HCT116 (cell line): ENCODE data around the gene CRMP1. TPM values are rescaled to one million over a fixed set of nuclear protein-coding genes. Genes with fewer than 3 reads are reported as not detected.

Experiments used
- ATAC-seq: fragments of 200-7000 bp; cut with Tn5 transposase; 2 replicates; pipeline ENCODE4 v1.9.1; 2020; ENCODE audit warnings: mild to moderate bottlenecking, moderate library complexity
- BruUV-seq: library from RNA; stranded (reverse); fragments of 400-500 nt; replicated peaks from 2 replicates; lab custom pipeline; 2021; lab: Mats Ljungman, UMichigan
- CTCF ChIA-PET: fragments of 300-600 bp; sonication (Branson Sonifier 250); formaldehyde crosslinking; loops from one replicate; lab custom pipeline; 2021; ENCODE audit warnings: antibody characterized with exemption; lab: Charles Lee
- POLR2A ChIA-PET: fragments of 300-600, 350-600 bp; sonication (Branson Sonifier 250); formaldehyde crosslinking; loops from one replicate; lab custom pipeline; 2021; ENCODE audit warnings: antibody characterized with exemption; lab: Charles Lee
- RAD21 ChIA-PET, 2 experiments: fragments of 300-600 bp; sonication (Branson Sonifier 250); formaldehyde crosslinking; loops; one replicate each; lab custom pipeline; 2023; ENCODE audit warnings: low total read pairs in 2 of 2; ENCODE audit not compliant: uncharacterized antibody in 2 of 2, unreplicated experiment in 2 of 2, low non-redundant PET in 1 of 2; lab: Charles Lee
- DNase-seq: peaks from one replicate; pipeline ENCODE4 v3.0.0-alpha.2; 2010; ENCODE audit warnings: low read depth, low spot score
- H2AFZ ChIP-seq: fragments of 200-600 bp; shearing (Covaris generic), sonication (generic); 2 replicates; pipeline ENCODE4 v1.6.1; 2017; ENCODE audit warnings: low read depth, mixed run types, mixed read lengths, antibody characterized with exemption, low read length; ENCODE audit not compliant: poor library complexity, severe bottlenecking
- H3K27ac ChIP-seq: 2 replicates; pipeline ENCODE4 v1.5.1; 2012; ENCODE audit warnings: low read depth, low read length
- H3K27me3 ChIP-seq: fragments of 200-600 bp; sonication (generic); 2 replicates; pipeline ENCODE4 v1.6.1; 2016; ENCODE audit warnings: mixed run types, low read length, mixed read lengths; ENCODE audit not compliant: insufficient read depth
- H3K36me3 ChIP-seq, 2 experiments: fragments of 200-500 bp in 1 of 2; fragments of 200-600 bp in 1 of 2; sonication (Bioruptor generic) in 1 of 2; sonication (generic) in 1 of 2; 2 replicates each; pipeline versions ENCODE4 v1.5.1 to v1.6.1; 2014 to 2016; ENCODE audit warnings: low read length in 2 of 2, inconsistent platforms in 1 of 2, mixed read lengths in 1 of 2, mixed run types in 1 of 2; ENCODE audit not compliant: insufficient read depth in 2 of 2, control insufficient read depth in 1 of 2
- H3K4me1 ChIP-seq, 2 experiments: fragments of 200-600 bp in 1 of 2; sonication (generic) in 1 of 2; 2 replicates each; pipeline versions ENCODE4 v1.5.1 to v1.6.1; 2012 to 2017; ENCODE audit warnings: low read length in 2 of 2, inconsistent platforms in 1 of 2, mild to moderate bottlenecking in 1 of 2, mixed read lengths in 1 of 2, mixed run types in 1 of 2, moderate library complexity in 1 of 2; ENCODE audit not compliant: insufficient read depth in 2 of 2, control insufficient read depth in 1 of 2
- H3K4me2 ChIP-seq: fragments of 200-600 bp; sonication (generic); 2 replicates; pipeline ENCODE4 v1.6.1; 2017; ENCODE audit warnings: mixed run types, low read length, mixed read lengths
- H3K4me3 ChIP-seq, 2 experiments: fragments of 200-600 bp in 1 of 2; sonication (generic) in 1 of 2; replicated peaks in 1 of 2; 2 replicates each; pipeline ENCODE4 v1.5.1; 2011 to 2016; ENCODE audit warnings: low read length in 2 of 2, control low read depth in 1 of 2, low read depth in 1 of 2, mild to moderate bottlenecking in 1 of 2, mixed read lengths in 1 of 2, mixed run types in 1 of 2
- H3K79me2 ChIP-seq: fragments of 200-600 bp; sonication (generic); 2 replicates; pipeline ENCODE4 v1.6.1; 2017; ENCODE audit warnings: mild to moderate bottlenecking, mixed run types, low read length, moderate library complexity, mixed read lengths; ENCODE audit not compliant: insufficient read depth
- H3K9ac ChIP-seq: fragments of 200-600 bp; sonication (generic); 2 replicates; pipeline ENCODE4 v1.6.1; 2016; ENCODE audit warnings: low read length, mixed read lengths
- H3K9me2 ChIP-seq: fragments of 200-600 bp; sonication (generic), shearing (Covaris generic); 2 replicates; pipeline ENCODE4 v1.6.1; 2017; ENCODE audit warnings: mixed run types, mild to moderate bottlenecking, moderate library complexity; ENCODE audit not compliant: insufficient read depth
- H3K9me3 ChIP-seq, 2 experiments: fragments of 200-500 bp in 1 of 2; fragments of 200-600 bp in 1 of 2; sonication (Bioruptor generic) in 1 of 2; sonication (generic) in 1 of 2; 2 replicates each; pipeline ENCODE4 v1.6.1; 2014 to 2017; ENCODE audit warnings: low read length in 2 of 2, mixed read lengths in 2 of 2, inconsistent platforms in 1 of 2, low read depth in 1 of 2, mild to moderate bottlenecking in 1 of 2, mixed run types in 1 of 2, moderate library complexity in 1 of 2; ENCODE audit not compliant: control insufficient read depth in 1 of 2, insufficient read depth in 1 of 2
- H4K20me1 ChIP-seq: fragments of 200-600 bp; sonication (generic), shearing (Covaris generic); 2 replicates; pipeline ENCODE4 v1.6.1; 2017; ENCODE audit warnings: mixed run types, mild to moderate bottlenecking, moderate library complexity; ENCODE audit not compliant: insufficient read depth
- ATF3 ChIP-seq: IDR thresholded peaks from 2 replicates; pipeline ENCODE4 v1.6.1; 2012
- CEBPB ChIP-seq: IDR thresholded peaks from 2 replicates; pipeline ENCODE4 v1.6.1; 2012; ENCODE audit warnings: low read depth
- CTCF ChIP-seq, 3 experiments: fragments of 200-600 bp in 1 of 3; sonication (generic) in 1 of 3; IDR thresholded peaks in 2 of 3; conservative IDR thresholded peaks in 1 of 3; 2 replicates each; pipeline ENCODE4 v1.5.1; 2012 to 2017; ENCODE audit warnings: low read depth in 2 of 3, low read length in 2 of 3, antibody characterized with exemption in 1 of 3, borderline replicate concordance in 1 of 3, control low read depth in 1 of 3, mild to moderate bottlenecking in 1 of 3, mixed read lengths in 1 of 3, mixed run types in 1 of 3, moderate library complexity in 1 of 3; ENCODE audit not compliant: insufficient read depth in 1 of 3
- EGR1 ChIP-seq: IDR thresholded peaks from 2 replicates; pipeline ENCODE4 v1.6.1; 2012; ENCODE audit warnings: low read depth
- EZH2 ChIP-seq: fragments of 200-600 bp; sonication (generic); IDR thresholded peaks from 2 replicates; pipeline ENCODE4 v1.6.1; 2017; ENCODE audit warnings: antibody characterized with exemption, mixed run types
- EZH2phosphoT487 ChIP-seq: fragments of 200-600 bp; IDR thresholded peaks from 2 replicates; pipeline ENCODE4 v1.6.1; 2018; ENCODE audit warnings: antibody characterized with exemption, borderline replicate concordance
- JUND ChIP-seq: IDR thresholded peaks from 2 replicates; pipeline ENCODE4 v1.6.1; 2012
- POLR2A ChIP-seq: IDR thresholded peaks from 2 replicates; pipeline ENCODE4 v1.7.0; 2011; ENCODE audit warnings: borderline replicate concordance; ENCODE audit not compliant: insufficient read depth, insufficient read length; ENCODE audit errors: extremely low read depth
- RAD21 ChIP-seq: IDR thresholded peaks from 2 replicates; pipeline ENCODE4 v1.6.1; 2012; ENCODE audit warnings: low read depth, mild to moderate bottlenecking
- SIN3A ChIP-seq: IDR thresholded peaks from 2 replicates; pipeline ENCODE4 v1.6.1; 2012; ENCODE audit warnings: low read depth
- SRF ChIP-seq: IDR thresholded peaks from 2 replicates; pipeline ENCODE4 v1.6.1; 2012; ENCODE audit warnings: low read depth
- TCF7L2 ChIP-seq: IDR thresholded peaks from 2 replicates; pipeline ENCODE4 v1.7.0; 2011; ENCODE audit warnings: borderline replicate concordance, inconsistent platforms; ENCODE audit not compliant: insufficient read depth, insufficient read length; ENCODE audit errors: extremely low read depth
- ZBTB33 ChIP-seq: IDR thresholded peaks from 2 replicates; pipeline ENCODE4 v1.6.1; 2011; ENCODE audit warnings: mild to moderate bottlenecking, low read length, moderate library complexity; ENCODE audit not compliant: insufficient replicate concordance; ENCODE audit errors: extremely low read depth
- ZFX ChIP-seq: fragments of 450-650 bp; IDR thresholded peaks from 2 replicates; pipeline ENCODE4 v1.6.1; 2017
- ZNF274 ChIP-seq: fragments of 200-500 bp; sonication (Bioruptor generic); IDR thresholded peaks from 2 replicates; pipeline ENCODE4 v1.6.1; 2014; ENCODE audit warnings: mild to moderate bottlenecking, low read depth, low read length, inconsistent platforms
- intact Hi-C: fragments of 100-400 bp; cut with micrococcal nuclease; formaldehyde crosslinking; loops from 2 replicates; pipeline ENCODE4 v1.10.0; 2022
- total RNA-seq: library from RNA; stranded (reverse); gene quantifications from one replicate; pipeline ENCODE4 v1.2.1, GENCODE V29; 2021; ENCODE audit not compliant: unreplicated experiment

The CRMP1 gene
- total RNA-seq, 1 experiment from 2014 or later, result not detected

- Histone ChIP-seq H3K4me1 (no peaks in the 10 kb centered on the region), H2AFZ (no peak overlapping the region), H3K9me3 (no peaks in the 10 kb centered on the region), H3K4me2 (peak overlapping the region; percentile 25; the same call in 1 of the 2 replicates), H3K27me3 (peaks cover 17% of the 10 kb centered on the region; the same call in 1 of the 2 replicates), H3K36me3 (no peaks in the 10 kb centered on the region), H3K9ac (no peak overlapping the region), H3K79me2 (no peaks in the 10 kb centered on the region), H3K9me2 (no peaks in the 10 kb centered on the region), H3K27ac (no peak overlapping the region), H3K4me3 (no peak overlapping the region), H4K20me1 (no peaks in the 10 kb centered on the region)
- DNase-seq (no peak), ATAC-seq (peak; percentile 69)
- no TSS peak for BruUV-seq
- TF ChIP-seq CTCF (IDR thresholded peaks at IDR 0.05 in 2 of 3, conservative IDR thresholded peaks at IDR 0.05 in 1 of 3; ENCODE audit: borderline replicate concordance in 1 of 3, insufficient read depth in 1 of 3, low read depth in 2 of 3, low read length in 2 of 3) (no peak), CEBPB (no peak), RAD21 (no peak), EZH2phosphoT487 (no peak), SRF (no peak), ZFX (no peak), JUND (no peak), SIN3A (no peak), ZBTB33 (no peak), EZH2 (no peak), TCF7L2 (no peak), ATF3 (no peak), POLR2A (no peak), EGR1 (no peak), ZNF274 (no peak)
- RAD21 ChIA-PET, result no interaction called here
- POLR2A ChIA-PET, result no interaction called here
- CTCF ChIA-PET, result no interaction called here
- intact Hi-C loops, result no loop called here
Observed at GRCh38 chr4:5887011-5887360, 5.9 kb downstream of the CRMP1 start.
